ENCODE data around the gene ZNF415.
"Not testable (repeated sequence)": the region's sequence is repeated elsewhere in the genome, so short reads cannot be mapped to it uniquely, and the experiment has no call there.

ZNF415 gene

GRCh38 chr19:53102206-53102755, 30.4 kb downstream of the ZNF415 start:
- Histone ChIP-seq H3K36me3 (ENCODE audit: insufficient read depth, low read depth, low read length) (peaks cover 15% of the 10 kb centered on the region), H3K4me1 (ENCODE audit: insufficient read depth, low read length) (peaks cover 7% of the 10 kb centered on the region), H3K27ac (ENCODE audit: low read length) (no peak overlapping the region), H3K9me3 (ENCODE audit: insufficient read depth, low read depth, low read length) (no peaks in the 10 kb centered on the region), H3K27me3 (ENCODE audit: insufficient read depth, low read length) (no peaks in the 10 kb centered on the region), H3K9ac (ENCODE audit: low read depth, low read length) (peak overlapping the region; percentile 93; the same call in 1 of the 2 replicates), H3K4me3 (ENCODE audit: low read length) (peak overlapping the region; percentile 97)

GRCh38 chr19:53101518-53101917, 31.2 kb downstream of the ZNF415 start:
- Histone ChIP-seq H3K9ac (ENCODE audit: low read depth, low read length) (no peak overlapping the region), H3K4me3 (ENCODE audit: low read length) (peak overlapping the region; percentile 97; the same call in 1 of the 2 replicates), H3K27ac (ENCODE audit: low read length) (no peak overlapping the region)

GRCh38 chr19:53098570-53098969, 34.1 kb downstream of the ZNF415 start:
- H3K4me3 ChIP-seq (ENCODE audit: low read length); H3K9ac ChIP-seq (ENCODE audit: low read depth, low read length); H3K27ac ChIP-seq (ENCODE audit: low read length); H3K9me3 ChIP-seq (ENCODE audit: insufficient read depth, low read depth, low read length); H3K27me3 ChIP-seq (ENCODE audit: insufficient read depth, low read length): not testable (repeated sequence)
- Histone ChIP-seq H3K4me1 (ENCODE audit: insufficient read depth, low read length) (peaks cover 11% of the 10 kb centered on the region), H3K36me3 (ENCODE audit: insufficient read depth, low read depth, low read length) (peaks cover 15% of the 10 kb centered on the region)

More at GRCh38 chr19:53101518-53101917, 31.2 kb downstream of the ZNF415 start:
- H3K27me3 ChIP-seq (ENCODE audit: insufficient read depth, low read length): no peaks in the 10 kb centered on the region
- H3K9me3 ChIP-seq (ENCODE audit: insufficient read depth, low read depth, low read length): no peaks in the 10 kb centered on the region
- peaks cover 7% of the 10 kb centered on the region for H3K4me1 ChIP-seq (ENCODE audit: insufficient read depth, low read length)
- peaks cover 15% of the 10 kb centered on the region for H3K36me3 ChIP-seq (ENCODE audit: insufficient read depth, low read depth, low read length)

- H3K4me1 ChIP-seq (ENCODE audit: insufficient read depth, low read length); H3K9ac ChIP-seq (ENCODE audit: low read depth, low read length); H3K9me3 ChIP-seq (ENCODE audit: insufficient read depth, low read depth, low read length); H3K27ac ChIP-seq (ENCODE audit: low read length); H3K4me3 ChIP-seq (ENCODE audit: low read length); H3K27me3 ChIP-seq (ENCODE audit: insufficient read depth, low read length): not testable (repeated sequence)
- peaks cover 15% of the 10 kb centered on the region for H3K36me3 ChIP-seq (ENCODE audit: insufficient read depth, low read depth, low read length)
These were observed 35.6 kb downstream of the ZNF415 start for GRCh38 chr19:53096982-53097690.

- not testable (repeated sequence) for H3K4me3 ChIP-seq (ENCODE audit: low read length); H3K9ac ChIP-seq (ENCODE audit: low read depth, low read length); H3K4me1 ChIP-seq (ENCODE audit: insufficient read depth, low read length); H3K27ac ChIP-seq (ENCODE audit: low read length); H3K27me3 ChIP-seq (ENCODE audit: insufficient read depth, low read length); H3K9me3 ChIP-seq (ENCODE audit: insufficient read depth, low read depth, low read length)
- H3K36me3 ChIP-seq (ENCODE audit: insufficient read depth, low read depth, low read length): peaks cover 15% of the 10 kb centered on the region
These were observed 36.1 kb downstream of the ZNF415 start for GRCh38 chr19:53096579-53096978.

- peaks cover 22% of the 10 kb centered on the region for H3K36me3 ChIP-seq (ENCODE audit: insufficient read depth, low read depth, low read length)
- no peaks in the 10 kb centered on the region for H3K27me3 ChIP-seq (ENCODE audit: insufficient read depth, low read length)
- no peaks in the 10 kb centered on the region for H3K9me3 ChIP-seq (ENCODE audit: insufficient read depth, low read depth, low read length)
- H3K27ac ChIP-seq (ENCODE audit: low read length): no peak overlapping the region
- H3K4me1 ChIP-seq (ENCODE audit: insufficient read depth, low read length): peaks cover 9% of the 10 kb centered on the region; the same call in 1 of the 2 replicates
- peak overlapping the region; percentile 73; the same call in 1 of the 2 replicates for H3K9ac ChIP-seq (ENCODE audit: low read depth, low read length)
- H3K4me3 ChIP-seq (ENCODE audit: low read length): peak overlapping the region; percentile 67; the same call in 1 of the 2 replicates
These were observed 37.7 kb downstream of the ZNF415 start for GRCh38 chr19:53094754-53095575.

- no peaks in the 10 kb centered on the region for H3K27me3 ChIP-seq (ENCODE audit: insufficient read depth, low read length)
- H3K36me3 ChIP-seq (ENCODE audit: insufficient read depth, low read depth, low read length): peaks cover 26% of the 10 kb centered on the region
- H3K9me3 ChIP-seq (ENCODE audit: insufficient read depth, low read depth, low read length): no peaks in the 10 kb centered on the region
- H3K4me1 ChIP-seq (ENCODE audit: insufficient read depth, low read length): peaks cover 9% of the 10 kb centered on the region; the same call in 1 of the 2 replicates
- no peak overlapping the region for H3K27ac ChIP-seq (ENCODE audit: low read length)
- H3K4me3 ChIP-seq (ENCODE audit: low read length): no peak overlapping the region
- no peak overlapping the region for H3K9ac ChIP-seq (ENCODE audit: low read depth, low read length)
These were observed 40.0 kb downstream of the ZNF415 start for GRCh38 chr19:53092723-53093122.

- no peak overlapping the region for H3K4me3 ChIP-seq (ENCODE audit: low read length)
- peaks cover 9% of the 10 kb centered on the region; the same call in 1 of the 2 replicates for H3K4me1 ChIP-seq (ENCODE audit: insufficient read depth, low read length)
- H3K9ac ChIP-seq (ENCODE audit: low read depth, low read length): no peak overlapping the region
- H3K27ac ChIP-seq (ENCODE audit: low read length): no peak overlapping the region
- no peaks in the 10 kb centered on the region for H3K9me3 ChIP-seq (ENCODE audit: insufficient read depth, low read depth, low read length)
- peaks cover 28% of the 10 kb centered on the region for H3K36me3 ChIP-seq (ENCODE audit: insufficient read depth, low read depth, low read length)
- no peaks in the 10 kb centered on the region for H3K27me3 ChIP-seq (ENCODE audit: insufficient read depth, low read length)
These were observed 41.1 kb downstream of the ZNF415 start for GRCh38 chr19:53091413-53092254.

- Histone ChIP-seq H3K36me3 (ENCODE audit: insufficient read depth, low read depth, low read length) (peaks cover 63% of the 10 kb centered on the region), H3K4me1 (ENCODE audit: insufficient read depth, low read length) (peaks cover 5% of the 10 kb centered on the region; the same call in 1 of the 2 replicates), H3K4me3 (ENCODE audit: low read length) (no peak overlapping the region), H3K9ac (ENCODE audit: low read depth, low read length) (no peak overlapping the region), H3K9me3 (ENCODE audit: insufficient read depth, low read depth, low read length) (no peaks in the 10 kb centered on the region), H3K27me3 (ENCODE audit: insufficient read depth, low read length) (no peaks in the 10 kb centered on the region), H3K27ac (ENCODE audit: low read length) (no peak overlapping the region)
These were observed 44.6 kb downstream of the ZNF415 start for GRCh38 chr19:53088091-53088490.

- Histone ChIP-seq H3K9me3 (ENCODE audit: insufficient read depth, low read depth, low read length) (no peaks in the 10 kb centered on the region), H3K4me3 (ENCODE audit: low read length) (no peak overlapping the region), H3K27me3 (ENCODE audit: insufficient read depth, low read length) (no peaks in the 10 kb centered on the region), H3K27ac (ENCODE audit: low read length) (no peak overlapping the region), H3K4me1 (ENCODE audit: insufficient read depth, low read length) (peaks cover 5% of the 10 kb centered on the region; the same call in 1 of the 2 replicates), H3K36me3 (ENCODE audit: insufficient read depth, low read depth, low read length) (peaks cover 70% of the 10 kb centered on the region), H3K9ac (ENCODE audit: low read depth, low read length) (no peak overlapping the region)
These were observed 45.8 kb downstream of the ZNF415 start for GRCh38 chr19:53086949-53087348.

GRCh38 chr19:53085496-53085895, 47.2 kb downstream of the ZNF415 start:
- Histone ChIP-seq H3K36me3 (ENCODE audit: insufficient read depth, low read depth, low read length) (peaks cover 70% of the 10 kb centered on the region), H3K27ac (ENCODE audit: low read length) (no peak overlapping the region)

More at GRCh38 chr19:53085496-53085895, 47.2 kb downstream of the ZNF415 start:
- Histone ChIP-seq H3K4me3 (ENCODE audit: low read length) (no peak overlapping the region), H3K9me3 (ENCODE audit: insufficient read depth, low read depth, low read length) (no peaks in the 10 kb centered on the region), H3K9ac (ENCODE audit: low read depth, low read length) (no peak overlapping the region), H3K4me1 (ENCODE audit: insufficient read depth, low read length) (no peaks in the 10 kb centered on the region), H3K27me3 (ENCODE audit: insufficient read depth, low read length) (no peaks in the 10 kb centered on the region)

Measured in iPS-20b (cell line).